GM19438 (cell line): ENCODE data around the gene LAMP5.

Experiments
- ATAC-seq: cut with Tn5 transposase; IDR thresholded peaks from one replicate; pipeline ENCODE4 v1.9.1; 2021; ENCODE audit warnings: low read depth; ENCODE audit not compliant: unreplicated experiment

LAMP5 gene, protein sequence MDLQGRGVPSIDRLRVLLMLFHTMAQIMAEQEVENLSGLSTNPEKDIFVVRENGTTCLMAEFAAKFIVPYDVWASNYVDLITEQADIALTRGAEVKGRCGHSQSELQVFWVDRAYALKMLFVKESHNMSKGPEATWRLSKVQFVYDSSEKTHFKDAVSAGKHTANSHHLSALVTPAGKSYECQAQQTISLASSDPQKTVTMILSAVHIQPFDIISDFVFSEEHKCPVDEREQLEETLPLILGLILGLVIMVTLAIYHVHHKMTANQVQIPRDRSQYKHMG

DNA sequence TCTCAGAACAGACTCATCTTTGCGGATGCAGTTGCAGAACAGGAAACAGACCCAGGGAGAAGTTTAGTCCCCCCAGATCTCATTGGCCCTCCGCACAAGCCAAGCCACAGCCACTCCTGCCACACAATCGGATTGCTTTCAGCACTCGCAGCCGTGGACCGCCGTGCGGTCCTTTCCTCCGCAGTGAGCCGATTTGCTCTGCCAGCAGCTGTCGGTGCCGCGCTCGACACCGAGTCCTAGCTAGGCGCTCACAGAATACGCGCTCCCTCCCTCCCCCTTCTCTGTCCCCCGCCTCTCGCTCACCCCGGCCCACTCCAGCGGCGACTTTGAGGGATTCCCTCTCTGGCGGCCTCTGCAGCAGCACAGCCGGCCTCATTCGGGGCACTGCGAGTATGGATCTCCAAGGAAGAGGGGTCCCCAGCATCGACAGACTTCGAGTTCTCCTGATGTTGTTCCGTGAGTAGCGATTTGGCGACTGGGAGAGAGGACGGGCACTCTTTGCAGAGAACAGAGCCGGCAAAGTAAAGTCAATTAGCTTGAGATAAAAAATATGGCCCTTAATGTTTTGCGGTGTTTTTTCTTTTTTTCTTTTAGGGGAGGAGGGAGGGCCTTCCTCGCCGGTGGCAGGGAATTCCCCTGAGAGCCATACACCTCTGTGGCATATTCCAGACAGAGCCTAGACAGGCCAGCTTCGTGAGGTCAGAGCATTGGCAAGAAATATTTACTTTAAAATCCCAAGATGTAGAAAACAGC is at the start of gene LAMP5:
Gene LAMP5, plus strand, starts transcription at position 130 of the 753 bp plus-strand sequence. Its CDS starts 263 bp downstream, at position 393.
- no peak for ATAC-seq

- no peak for ATAC-seq
Measured at GRCh38 chr20:9467995-9468394, 46.4 kb upstream of the LAMP5 start.

- ATAC-seq = no peak
Measured at GRCh38 chr20:9474835-9475415, 39.5 kb upstream of the LAMP5 start.

- ATAC-seq = no peak
Measured at GRCh38 chr20:9475456-9475855, 38.9 kb upstream of the LAMP5 start.

- ATAC-seq = no peak
Measured at GRCh38 chr20:9476174-9476573, 38.2 kb upstream of the LAMP5 start.

DNA sequence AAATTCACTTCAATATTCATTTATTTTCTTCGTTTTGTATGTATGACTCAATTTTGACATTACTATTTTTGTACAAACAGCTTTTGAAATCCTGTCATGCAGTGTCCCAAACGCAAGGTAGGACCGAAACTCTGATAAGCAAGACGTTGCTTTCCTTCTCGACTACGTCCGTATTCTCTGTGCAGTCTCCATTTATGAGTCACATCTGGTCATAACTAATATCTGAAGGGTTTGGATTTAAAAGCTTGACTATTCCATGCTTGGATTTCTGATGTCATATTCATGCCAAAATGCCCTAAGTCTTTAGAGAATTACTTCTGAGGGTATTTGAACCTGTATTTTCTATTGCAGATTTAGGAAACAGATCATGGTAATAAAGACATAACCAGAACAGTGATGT is 37.8 kb upstream of the LAMP5 start:
- ATAC-seq = no peak

- no peak for ATAC-seq
Measured at GRCh38 chr20:9478771-9479170, 35.6 kb upstream of the LAMP5 start.

DNA sequence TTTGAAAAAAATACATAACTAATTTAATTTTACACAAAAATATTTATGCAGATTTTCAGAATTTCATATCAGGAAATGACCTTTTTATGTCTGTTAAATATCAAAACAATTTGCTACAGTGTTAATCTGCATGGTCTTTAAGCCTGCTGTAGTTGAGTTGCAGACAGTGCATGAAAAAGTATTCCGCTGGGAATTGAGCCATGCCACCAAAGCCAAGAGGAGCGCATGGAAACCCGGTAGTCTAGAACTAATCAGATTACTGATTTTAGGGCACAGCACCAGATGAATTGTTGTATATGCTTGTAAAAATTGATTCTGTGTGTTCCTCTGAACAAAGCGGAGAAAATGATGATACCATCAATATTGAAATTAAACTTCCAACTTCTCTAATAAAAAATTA is 34.3 kb upstream of the LAMP5 start:
- no peak for ATAC-seq

GRCh38 chr20:9482180-9482579 is 32.2 kb upstream of the LAMP5 start:
- ATAC-seq = no peak

DNA sequence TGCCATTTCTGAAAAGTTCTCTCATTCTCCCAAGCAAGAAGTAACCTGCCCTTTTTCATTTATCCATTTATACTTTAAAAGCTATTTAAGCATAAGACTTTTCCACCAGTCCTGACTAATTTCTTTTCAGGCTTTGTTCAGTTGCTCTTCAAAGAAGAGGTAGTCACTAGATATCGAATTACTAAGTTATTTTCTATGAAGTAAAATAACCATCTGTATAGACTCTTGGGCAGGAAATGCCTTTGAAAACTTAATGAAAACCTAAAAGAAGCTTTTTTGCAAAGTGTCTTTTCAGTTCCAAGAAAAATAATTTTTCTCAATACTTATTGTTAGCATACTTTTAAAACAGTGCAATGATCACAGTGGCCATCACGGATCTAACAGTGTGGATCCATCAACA is 31.3 kb upstream of the LAMP5 start:
- no peak for ATAC-seq

GRCh38 chr20:9485614-9486340 is 28.6 kb upstream of the LAMP5 start:
- no peak for ATAC-seq

GRCh38 chr20:9487231-9487630 is 27.2 kb upstream of the LAMP5 start:
- no peak for ATAC-seq

- no peak for ATAC-seq
Measured at GRCh38 chr20:9488063-9488462, 26.3 kb upstream of the LAMP5 start.

GRCh38 chr20:9490161-9490560 is 24.2 kb upstream of the LAMP5 start:
- ATAC-seq = no peak

DNA sequence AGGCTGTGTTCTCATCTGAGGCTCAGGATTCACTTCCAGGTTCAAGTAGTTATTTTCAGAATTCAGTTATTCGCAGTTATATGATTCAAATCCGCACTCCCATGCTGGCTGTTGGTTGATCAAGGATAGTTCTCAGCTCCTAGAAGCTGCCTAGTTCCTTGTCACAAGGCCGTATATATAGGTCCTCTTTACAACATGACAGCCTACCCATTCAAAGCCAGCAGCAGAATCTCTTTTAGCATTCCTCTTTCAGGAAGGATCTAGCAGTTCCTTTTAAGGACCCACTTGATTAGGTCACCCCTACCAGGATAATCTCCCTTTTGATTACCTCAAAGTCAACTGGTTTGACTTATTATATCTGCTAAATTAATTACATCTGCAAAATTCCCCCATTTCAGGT is 23.8 kb upstream of the LAMP5 start:
- ATAC-seq = no peak

GRCh38 chr20:9491324-9491723 is 23.1 kb upstream of the LAMP5 start:
- no peak for ATAC-seq

DNA sequence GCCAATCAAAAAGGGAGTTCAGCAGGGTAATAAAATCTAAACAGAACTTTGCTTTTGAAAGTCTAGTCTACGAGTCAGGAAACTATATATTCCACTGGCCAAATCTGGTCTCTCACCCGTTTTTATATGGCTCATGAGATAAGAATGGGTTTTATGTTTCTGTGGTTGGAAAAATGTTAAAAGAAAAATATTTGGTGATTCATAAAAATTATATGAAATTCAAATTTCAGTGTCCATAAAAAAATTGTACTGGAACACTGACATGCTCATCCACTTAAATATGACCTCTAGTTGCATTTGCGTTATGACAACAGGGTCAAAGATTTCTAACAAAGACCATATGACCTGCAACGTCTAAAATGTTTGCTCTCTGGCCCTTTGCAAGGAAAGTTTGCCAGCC is 22.3 kb upstream of the LAMP5 start:
- no peak for ATAC-seq

DNA sequence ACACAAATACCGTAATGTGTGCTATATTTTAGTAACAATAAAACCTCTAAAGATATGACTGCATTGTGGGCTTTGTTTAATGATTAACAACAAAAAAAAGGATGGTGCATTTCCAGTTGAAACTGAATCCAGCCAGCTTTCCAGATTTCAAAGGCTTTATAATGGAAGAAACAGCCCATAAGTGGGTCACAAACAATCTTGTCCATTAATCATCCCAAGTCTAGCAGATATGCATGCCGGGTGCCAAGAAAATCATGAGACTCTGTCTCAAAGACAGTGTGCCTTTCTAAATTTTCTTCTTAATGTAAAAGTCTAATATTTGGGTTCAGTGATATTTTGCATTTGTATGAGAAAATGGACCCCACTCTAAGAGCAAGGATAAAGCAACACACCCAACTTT is 20.6 kb upstream of the LAMP5 start:
- ATAC-seq = no peak

GRCh38 chr20:9495701-9496100 is 18.7 kb upstream of the LAMP5 start:
- no peak for ATAC-seq

DNA sequence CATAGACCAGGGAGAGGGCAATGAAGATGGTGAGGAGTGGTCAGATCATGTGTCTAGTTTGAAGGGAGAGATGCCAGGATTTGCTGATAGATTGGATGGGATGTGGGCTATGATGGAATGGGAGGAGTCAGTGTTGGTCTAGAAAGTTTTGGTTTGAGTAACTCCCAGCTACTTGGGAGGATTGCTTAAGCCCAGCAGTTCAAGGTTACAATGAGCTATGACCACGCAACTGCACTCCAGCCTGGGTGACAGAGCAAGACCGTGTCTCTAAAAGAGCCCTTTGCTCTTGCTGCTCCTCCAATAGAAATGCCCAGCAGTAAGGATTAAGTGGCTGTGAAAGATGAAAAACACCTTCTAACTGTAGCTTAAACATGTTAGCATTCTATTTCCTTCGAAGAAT is 18.2 kb upstream of the LAMP5 start:
- ATAC-seq = no peak

- ATAC-seq = no peak
Measured at GRCh38 chr20:9498322-9498721, 16.1 kb upstream of the LAMP5 start.
